OCI-LY3 (cell line): ENCODE data around the gene PCP4L1.

Experiments used
- CTCF ChIP-seq: fragments of 200-600, 300-600 bp; sonication (generic); IDR thresholded peaks from 2 replicates; pipeline ENCODE4 v1.5.1; 2014; ENCODE audit warnings: antibody characterized with exemption, low read length, low read depth
- EZH2phosphoT487 ChIP-seq: fragments of 200-600 bp; shearing (Covaris generic); IDR thresholded peaks from 2 replicates; pipeline ENCODE4 v1.6.1; 2018; ENCODE audit warnings: antibody characterized with exemption, mixed run types, low read depth

DNA sequence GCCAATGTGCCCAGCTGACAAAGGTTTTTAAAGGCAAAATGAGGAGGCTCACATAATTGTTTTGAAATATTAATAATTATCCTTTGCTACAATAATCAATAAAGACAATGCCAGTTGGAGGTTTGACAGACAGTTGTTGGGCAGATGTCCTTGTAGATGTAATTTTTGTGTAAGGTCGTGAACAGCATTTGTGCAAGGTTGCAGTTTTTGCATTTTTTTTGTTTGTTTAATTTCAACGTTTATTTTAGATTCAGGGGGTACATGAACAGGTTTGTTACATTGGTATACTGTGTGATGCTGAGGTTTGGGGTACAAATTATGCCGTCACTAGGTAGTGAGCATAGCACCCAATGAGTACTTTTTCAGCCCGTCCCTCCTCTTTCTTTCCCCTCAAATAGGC lies 41.9 kb downstream of the PCP4L1 start:
- no peak for TF ChIP-seq CTCF
- TF ChIP-seq EZH2phosphoT487 = no peak
